Muscle of arm (tissue), 12 donors: ENCODE measurements around the gene GPR55. TPM values are rescaled to one million over a fixed set of nuclear protein-coding genes. Genes with fewer than 3 reads are reported as not detected.
"Not testable (repeated sequence)": the region's sequence is repeated elsewhere in the genome, so short reads cannot be mapped to it uniquely, and the experiment has no call there.

Experiments
- DNase-seq: peaks from one replicate; pipeline ENCODE4 v3.0.0-alpha.2; 2013
- polyA plus RNA-seq, 12 donors: library from polyadenylated mRNA; unstranded; fragments of 120-200 nt; gene quantifications; one replicate each; pipeline ENCODE4 v1.2.1, GENCODE V29; 2013; ENCODE audit not compliant: insufficient read length in 12 of 12

The GPR55 gene
- polyA plus RNA-seq, 12 donors: 0.05 to 0.26 (median 0.09) TPM; not detected in 8

DNA sequence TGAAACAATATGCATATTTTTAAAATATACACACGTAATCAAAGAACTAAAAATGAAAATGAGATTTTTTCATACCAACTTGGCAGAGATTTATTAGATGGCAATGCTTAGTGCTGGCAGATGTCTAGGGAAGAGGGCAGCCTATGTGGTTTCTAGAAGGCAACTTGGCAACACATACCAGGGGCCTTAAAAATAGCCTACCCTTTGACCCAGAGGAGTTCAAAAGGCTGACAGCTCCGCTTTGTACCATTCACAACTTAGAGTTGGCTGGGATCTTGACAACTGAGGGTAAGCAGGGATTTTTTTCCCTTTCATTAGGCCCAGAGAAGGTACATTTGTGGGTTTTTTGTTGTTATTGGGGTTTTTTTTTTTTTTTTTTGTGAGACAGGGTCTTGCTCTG is 26.4 kb upstream of the GPR55 start:
- no peak for DNase-seq

DNA sequence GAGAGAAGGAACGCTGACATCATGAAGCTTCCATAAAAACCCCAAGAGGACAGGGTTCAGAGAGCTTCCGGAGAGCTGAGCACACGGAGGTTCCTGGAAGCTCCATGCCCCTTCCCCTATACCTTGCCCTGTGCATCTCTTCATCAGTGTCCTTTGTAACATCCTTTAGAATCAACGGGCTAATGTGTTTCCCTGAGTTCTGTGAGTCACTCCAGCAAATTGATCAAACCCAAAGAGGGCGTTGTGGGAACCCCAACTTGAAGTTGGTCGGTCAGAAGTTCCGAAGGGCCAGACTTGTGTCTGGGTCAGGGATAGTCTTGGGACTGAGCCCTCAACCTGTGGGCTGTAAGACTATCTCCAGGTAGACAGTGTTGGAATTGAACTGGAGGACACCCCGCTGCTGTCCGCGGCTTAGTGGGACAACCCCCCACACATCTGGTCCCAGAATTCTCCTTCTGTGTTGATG is 25.9 kb upstream of the GPR55 start:
- no peak for DNase-seq

DNA sequence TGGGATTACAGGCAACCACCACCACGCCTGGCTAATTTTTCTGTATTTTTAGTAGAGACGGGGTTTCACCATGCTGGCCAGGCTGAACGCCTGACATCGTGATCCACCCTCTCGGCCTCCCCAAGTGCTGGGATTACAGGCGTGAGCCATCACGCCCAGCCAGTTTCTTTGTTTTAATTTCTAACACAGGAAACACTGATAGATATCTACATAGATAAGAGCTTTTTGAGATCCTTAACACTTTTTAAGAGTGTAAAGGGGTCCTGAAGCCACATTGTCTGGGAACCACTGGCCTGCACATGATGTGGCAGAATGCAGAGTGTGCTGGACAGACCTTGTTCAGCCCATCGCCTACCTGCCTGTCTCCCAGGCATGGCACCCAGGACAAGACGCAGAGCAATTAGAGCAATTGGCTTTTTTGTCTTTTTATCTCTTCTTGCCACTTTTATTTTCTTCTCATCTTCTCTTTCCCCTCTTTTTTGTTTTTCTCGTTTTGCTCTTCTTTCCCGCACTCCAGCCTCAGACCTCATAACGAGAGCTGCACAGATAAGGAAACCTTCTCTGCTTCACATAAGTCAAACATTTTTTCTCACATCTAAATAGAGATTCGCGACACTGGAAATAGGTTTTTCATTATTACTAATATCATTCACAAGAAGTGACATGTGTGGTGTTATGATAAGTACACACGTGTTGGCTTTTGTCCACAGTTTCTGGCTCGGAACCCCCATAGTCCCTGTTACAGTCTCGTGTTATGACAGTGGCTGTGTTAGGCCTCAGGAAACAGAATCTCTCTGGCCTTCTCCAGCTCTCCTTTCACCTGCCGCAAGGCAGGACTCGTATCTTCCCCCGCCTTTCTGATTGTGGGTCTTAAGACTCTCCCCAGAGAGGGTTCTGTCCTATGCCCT is 25.2 kb upstream of the GPR55 start:
- no peak for DNase-seq

DNA sequence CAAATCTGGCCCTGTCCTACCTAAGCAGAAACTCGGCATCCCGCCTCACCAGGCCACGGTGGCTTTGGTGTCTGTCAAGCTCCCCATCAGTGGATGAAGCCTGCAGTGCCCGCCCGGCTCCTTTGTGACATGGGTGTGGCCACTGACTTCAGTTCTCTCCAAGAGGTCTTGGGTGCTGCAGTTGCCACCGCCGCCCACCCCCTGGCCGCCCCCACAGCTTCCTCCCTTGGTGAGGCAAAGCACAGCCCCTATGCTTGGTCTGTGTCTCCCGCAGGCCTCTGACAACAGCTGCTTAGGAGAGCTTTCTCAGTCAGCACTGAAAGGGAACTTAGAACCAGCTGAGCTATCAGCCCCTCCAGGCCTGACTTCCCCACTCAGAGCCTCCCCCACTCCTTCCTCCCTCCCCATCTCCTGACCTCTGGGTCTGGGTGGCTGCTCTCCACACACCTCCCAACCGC is 22.9 kb upstream of the GPR55 start:
- DNase-seq: no peak

DNA sequence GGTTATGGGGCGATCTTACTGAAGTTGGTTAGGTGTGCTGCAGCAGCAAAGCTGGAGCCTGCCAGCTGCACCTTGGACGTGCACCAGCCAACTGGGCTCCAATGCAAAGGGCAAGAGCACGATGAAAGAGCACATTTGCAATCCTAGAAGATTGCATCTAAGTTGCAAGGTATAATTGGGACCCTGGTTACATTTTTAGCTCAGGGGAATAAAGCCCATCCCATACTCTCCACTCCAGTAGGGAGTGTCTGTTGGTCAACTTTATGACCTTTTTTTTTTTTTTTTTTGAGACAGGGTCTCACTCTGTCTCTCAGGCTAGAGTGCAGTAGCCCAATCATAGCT is 22.2 kb upstream of the GPR55 start:
- DNase-seq: no peak

DNA sequence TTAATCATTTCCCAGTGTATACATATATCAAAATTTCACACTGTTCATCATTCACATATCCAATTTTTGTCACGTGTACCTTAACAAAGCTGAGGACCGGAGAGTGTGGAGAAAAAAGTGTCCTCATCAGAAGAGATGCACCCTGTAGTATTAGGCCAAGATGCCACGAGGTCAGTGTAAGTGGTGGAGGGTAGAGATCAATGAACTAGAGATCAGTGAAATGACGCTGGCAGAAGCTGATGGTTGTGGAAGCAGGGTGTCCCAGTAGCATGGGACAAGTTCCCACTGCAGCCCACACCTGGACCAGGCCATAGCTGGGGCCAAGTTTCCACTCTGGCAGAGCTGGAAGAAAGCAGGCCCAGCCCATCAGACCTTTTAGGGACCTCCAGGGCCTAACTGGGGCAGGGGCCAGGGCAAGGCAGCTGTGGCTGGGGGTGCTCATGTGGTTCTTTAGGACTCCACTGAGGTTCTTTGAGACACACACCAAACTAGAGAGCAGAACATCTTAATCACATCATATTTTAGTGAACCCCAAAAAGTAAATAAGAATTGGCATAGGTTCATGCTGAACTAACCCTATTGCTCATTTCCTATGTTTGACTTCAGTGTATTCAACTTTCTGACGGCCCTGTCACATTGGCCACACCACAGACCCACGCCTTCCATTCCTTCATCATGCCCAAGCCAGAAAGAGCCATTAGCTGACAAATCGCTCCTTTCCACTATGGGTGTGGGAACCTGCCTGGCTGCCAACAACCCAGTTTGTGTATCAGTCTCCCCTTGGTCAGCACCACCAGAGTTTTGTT is 21.6 kb upstream of the GPR55 start:
- DNase-seq: no peak

DNA sequence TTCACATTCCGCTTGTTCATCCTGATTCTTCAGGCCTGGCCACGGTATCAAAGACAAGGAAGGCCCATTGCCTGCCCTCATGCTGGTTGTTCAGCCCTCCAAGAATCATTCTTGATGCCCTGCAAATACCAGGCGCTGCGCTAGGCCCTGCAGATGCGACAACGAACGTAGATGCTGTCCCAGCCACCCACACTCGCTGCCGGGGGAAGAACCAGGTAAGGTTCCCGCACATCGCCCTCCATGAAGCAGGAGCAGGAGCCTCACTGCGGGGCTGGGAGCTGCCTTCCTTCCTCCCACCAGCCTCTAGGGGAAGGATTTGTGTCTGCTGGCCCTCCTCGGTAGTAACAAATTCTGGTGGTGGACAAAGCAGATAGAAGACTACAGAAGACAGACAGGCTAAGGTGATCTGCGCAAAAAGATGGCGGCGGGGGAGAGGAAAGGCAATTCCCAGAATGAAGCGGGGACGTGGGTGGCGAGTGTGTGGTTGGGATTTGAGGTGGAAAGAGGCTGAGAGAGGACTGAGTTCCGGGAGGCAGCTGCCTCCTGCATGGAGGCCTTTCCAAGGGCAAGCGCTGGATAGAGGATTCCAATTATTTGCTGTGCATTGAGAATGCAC is 19.8 kb upstream of the GPR55 start:
- DNase-seq: no peak

DNA sequence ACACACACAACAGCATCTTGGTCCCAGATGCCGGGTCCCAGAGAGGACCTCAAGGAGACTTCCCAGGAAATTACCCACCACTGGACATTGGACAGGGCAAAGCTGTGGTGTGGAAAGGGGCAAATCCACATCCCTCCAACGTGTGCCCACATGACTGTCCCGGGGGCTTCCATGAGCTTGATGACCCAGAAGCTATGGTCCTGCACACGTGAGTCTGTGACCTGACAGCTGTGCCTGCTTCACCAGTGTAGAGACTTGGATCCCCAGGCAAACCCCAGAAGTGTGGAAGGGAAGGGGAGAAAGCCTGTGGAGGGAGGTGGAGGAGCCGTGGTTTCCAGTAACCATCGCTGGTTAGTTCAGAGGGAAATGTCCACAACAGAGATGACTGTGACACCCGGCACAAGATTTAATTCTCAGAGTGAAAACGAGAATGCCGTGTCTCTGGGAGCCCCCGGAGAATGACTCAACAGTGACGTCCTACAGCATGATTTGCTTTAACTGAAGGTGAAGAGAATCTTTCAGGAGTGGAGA is 19.1 kb upstream of the GPR55 start:
- no peak for DNase-seq

DNA sequence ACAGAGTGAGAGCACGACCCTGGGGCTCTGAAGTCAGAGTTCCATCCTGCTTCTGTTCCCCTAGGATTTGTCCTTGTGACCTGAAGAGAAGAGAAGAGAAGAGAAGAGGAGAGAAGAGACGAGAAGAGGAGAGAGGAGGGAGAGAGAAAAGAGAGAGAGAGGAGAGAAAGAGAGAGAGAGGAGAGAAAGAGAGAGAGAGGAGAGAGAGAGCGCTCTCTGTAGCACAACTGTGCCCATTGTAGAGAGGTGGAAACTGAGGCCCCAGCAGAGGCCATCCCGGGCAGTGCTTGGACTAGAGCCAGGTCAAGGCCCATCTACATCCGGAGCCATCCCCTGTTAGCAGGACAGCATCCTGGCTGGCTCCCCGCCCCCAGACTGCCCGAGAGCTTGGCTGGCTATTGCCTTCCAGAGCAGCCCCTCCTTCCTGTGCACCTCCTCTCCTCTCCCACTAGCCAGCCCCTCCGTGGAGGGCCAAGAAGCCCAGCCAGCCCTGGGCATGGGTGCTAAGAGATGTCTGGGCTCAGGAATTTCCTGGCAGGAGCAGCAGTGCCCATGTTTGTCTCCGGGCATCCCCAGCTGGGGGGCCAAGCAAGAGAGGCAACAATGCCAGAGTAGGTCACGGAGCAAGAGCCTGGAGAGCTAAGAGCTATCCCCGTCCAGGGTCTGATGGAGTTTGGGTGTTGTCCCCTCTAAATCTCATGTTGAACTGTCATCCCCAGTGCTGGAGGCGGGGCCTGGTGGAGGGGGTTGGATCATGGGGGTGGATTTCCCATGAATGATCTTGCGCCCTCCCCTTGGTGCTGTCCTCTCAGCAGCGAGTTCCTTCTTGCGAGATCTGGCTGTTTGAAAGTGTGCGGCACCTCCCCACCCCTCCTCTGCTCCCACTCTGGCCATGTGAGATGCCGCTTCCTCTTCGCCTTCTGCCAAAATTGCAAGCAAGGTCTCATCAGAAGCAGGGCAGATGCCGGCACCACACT is 18.2 kb upstream of the GPR55 start:
- DNase-seq: no peak

DNA sequence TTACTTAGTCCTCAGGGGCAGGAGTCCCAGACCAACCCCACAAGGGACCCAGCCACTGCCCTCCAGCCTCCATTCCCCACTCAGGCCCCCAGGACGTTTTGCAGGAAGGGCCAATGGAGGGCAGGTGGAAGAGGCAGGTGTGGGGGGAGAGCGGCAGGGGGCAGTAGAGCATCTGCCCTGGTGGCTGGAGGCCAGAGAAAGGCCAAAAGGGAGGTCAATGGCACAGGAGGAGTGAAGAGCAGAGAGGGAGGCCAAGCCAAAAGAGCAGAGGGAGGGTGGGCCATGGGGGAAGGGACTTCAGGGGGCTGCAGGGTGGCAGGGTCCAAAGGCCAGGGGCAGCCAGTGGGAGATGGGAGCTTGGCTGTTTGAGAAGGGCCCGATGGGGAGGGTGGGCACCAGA is 17.3 kb upstream of the GPR55 start:
- DNase-seq: no peak

DNA sequence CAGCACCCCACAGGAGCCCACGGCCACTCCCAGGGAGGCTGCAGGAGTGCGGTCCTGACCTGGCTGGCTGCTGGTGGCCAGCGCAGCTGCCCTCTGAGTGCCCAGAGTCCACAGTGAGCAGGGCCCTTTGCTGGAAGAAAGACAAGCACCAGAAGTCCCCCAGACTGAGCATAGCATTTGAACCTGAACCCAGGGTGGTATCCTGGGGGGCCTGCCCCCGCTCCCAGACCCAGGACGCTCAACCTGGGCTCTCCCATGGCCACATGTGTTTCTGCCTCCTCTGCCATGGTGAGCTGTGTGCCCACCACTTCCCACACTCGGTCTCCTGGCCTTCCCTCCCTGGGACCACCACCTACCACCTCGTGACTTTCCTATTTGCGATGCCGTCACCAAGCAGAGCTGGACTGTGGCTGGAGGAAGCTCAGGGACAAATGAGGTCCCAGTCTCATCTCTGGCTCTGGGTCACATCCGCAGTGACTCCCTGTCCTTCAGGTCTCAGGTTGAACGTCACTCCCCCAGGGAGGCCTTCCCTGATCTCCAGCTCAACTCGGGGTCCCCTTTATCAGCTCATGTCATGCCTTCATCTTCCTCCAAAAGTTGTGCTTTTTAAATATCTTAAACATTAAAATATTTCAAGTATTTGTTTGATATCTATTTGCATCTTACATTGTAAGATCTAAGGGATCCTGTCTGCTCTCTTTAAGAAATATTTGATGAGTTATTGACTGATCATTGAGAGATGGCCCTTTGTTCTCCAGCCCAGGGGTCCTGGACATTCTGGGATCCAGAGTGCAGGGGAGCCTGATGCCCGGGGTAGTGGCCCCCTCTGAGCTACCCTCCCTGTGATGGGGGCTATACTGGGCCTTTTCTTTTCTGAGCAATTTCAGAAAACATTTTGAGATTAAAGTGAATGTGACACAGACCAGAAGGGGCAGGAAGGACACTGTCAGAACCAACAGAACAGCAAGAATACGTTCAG is 16.4 kb upstream of the GPR55 start:
- no peak for DNase-seq

DNA sequence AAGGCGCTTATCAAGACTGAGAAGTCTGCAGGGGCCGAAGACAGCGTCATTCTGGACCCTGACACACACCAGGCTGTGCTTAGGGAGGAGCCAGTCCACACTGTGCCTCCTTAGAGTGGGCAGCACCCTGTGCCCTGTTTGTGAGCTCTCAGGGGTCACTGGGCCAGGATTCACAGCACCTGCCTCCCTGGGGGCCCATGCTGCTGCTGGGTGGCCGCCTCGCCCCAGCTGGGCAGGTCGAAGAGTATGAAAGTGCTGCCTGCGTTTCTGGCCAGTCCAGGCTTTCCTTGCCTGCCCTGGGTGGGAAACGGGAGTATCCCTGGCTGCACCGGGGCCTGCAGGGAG is 15.4 kb upstream of the GPR55 start:
- DNase-seq: no peak

DNA sequence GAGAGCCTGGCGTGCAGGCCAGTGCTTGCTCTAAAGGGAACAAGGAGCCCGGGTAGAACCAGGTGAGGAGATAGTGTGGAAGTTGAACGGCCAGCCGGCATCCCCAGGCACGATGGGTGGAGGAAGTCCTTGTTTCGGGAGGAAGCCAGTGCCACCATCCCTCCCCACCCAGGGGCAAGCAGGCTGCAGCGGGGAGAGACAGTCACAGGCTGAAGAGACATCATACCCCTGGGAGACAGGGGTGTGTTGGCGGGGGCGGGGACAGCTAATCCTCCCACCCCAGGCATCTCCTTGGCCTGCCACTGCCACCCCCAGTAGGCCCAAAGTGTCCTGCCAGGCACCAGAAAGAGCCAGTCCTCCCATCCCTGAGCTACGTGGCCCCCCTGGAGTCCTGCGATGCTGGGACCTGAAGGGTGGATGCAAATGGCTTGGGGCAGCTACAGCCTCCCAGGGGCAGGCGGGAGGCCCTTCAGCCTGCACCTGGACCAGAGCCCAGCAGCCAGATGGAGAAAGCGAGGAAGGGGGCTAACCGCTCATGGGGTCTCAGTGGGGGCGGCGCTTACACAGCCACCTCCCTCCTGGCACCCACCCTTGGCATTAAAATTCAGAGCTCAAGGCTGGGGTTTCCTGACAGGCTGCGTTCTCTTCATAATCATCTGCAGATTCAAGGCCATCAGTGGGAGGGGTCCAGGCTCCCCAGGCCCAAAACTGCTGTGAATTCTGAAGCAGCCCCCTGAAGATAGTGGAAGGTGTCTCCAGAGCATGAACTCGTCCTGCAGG is 14.8 kb upstream of the GPR55 start:
- DNase-seq: no peak

DNA sequence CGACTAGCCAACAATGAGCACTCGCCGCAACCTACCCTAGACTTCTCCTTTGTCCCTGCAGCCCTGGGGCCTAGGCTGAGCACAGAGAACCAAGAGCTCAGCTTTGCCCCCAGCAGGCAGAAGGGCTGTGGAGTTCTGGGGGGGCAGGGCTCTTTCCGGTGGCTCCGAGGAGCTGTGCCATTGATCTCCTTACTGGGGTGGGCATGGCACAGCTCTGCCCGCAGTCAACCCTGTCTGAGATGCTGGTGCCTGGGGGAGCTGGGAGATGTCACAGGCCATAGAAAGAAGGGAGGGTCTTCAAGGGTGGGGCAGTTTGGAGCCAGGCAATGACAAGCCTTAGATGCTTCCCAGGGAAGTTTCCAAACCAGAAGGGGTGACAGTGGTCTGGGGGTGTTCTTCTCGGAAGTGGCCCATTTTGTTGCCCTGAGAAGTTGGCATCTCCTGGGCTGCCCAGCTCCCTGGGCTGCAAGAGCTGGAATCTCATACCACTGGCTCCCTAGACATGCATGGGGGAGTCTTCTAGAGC is 14.1 kb upstream of the GPR55 start:
- no peak for DNase-seq

DNA sequence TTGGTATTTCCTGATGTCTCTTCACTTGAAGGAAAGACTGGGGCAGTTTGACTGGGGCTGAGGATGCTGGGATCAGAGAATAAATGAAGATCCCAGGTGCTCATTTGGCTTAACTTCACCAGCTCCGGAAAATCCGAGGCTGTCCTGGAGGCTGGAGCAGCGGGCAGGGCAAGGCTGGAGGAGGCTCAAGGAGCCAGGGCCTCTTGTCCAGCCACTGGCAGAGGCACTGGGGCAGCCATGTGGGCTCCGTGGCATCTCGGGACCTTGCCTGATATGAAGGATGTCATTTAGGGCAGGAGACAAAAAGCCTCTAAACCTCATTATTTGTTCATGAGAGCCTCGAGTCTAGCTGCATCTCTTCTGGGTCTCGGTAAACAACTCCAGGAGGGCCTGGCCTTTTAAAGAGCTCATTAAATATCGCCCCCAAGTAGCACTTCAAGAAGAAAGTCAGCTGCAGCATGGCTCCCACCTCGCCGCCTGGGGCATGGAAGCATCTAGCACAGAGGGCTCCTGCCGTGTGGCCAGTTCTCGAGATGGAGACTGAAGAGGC is 13.5 kb upstream of the GPR55 start:
- no peak for DNase-seq

DNA sequence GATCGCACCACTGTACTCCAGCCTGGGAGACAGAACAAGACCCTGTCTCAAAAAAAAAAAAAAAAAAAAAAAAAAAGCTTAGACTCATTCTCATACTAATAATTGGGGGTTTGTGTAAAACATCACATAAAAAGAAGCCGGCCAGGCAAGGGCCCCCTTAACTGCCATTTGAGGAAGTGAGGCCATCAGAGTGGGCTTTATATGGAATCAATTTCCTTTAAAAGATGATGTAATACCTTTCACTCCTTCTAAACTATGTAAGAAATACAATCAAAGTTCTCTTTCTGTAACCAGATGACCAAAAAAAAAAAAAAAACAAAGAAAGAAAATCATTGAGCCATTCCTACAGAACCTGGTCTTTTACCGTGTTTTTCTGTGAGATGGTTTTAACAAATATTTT is 13.1 kb upstream of the GPR55 start:
- no peak for DNase-seq

DNA sequence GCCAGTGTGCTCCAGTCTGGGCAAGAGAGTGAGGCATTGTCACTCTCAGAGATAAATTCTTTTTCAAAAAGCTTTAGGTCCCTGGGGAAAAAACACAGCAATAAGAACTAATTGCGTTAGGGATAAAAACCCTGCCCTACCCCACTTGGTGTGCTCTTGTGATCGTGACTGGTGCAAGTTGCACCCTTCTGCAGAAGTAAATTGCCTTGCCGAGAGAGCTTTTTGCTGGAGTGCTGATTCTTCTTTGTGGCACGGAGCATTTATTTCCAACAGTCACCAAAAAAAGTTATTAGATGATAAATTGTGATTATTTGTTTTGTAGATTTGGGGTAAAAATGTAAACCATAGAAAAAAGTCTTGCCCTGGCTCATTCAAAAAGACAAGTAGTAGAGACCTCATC is 12.3 kb upstream of the GPR55 start:
- DNase-seq: no peak

DNA sequence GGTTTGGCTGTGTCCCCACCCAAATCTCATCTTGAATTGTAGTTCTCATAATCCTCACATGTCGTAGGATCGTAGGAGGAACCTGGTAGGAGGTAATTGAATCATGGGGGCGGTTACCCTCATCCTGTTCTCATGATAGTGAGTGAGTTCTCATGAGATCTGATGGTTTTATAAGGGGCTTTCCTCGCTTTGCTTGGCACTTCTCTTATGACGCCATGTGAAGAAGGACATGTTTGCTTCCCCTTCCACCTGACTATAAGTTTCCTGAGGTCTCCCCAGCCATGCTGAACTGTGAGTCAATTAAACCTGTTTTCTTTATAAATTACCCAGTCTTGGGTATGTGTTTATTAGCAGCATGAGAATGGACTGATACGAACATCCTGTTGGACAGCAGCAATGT is 11.2 kb upstream of the GPR55 start:
- DNase-seq: not testable (repeated sequence)

DNA sequence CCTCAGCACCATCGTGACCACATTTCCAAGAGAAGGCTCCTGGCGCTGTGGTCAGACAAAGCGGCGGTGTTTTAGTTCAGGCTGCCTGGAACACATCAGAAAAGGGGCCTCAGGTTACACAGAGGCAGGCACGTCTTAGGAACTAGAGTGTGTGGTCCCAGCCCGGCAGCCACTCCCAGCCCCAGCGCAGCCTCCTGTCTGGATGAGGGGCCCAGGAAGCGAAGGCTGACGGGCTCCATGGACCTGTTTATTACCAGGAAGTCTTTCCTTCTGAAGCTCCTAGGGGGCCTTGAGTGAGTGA is 10.0 kb upstream of the GPR55 start:
- no peak for DNase-seq
